GM18907 (cell line): Measurements from ENCODE around the gene HEBP2.
"Not testable (repeated sequence)": the region's sequence is repeated elsewhere in the genome, so short reads cannot be mapped to it uniquely, and the experiment has no call there.

Source experiments
- ATAC-seq: cut with Tn5 transposase; IDR thresholded peaks from one replicate; pipeline ENCODE4 v1.9.1; 2021; ENCODE audit warnings: mild to moderate bottlenecking, moderate library complexity; ENCODE audit not compliant: unreplicated experiment

HEBP2 gene

GRCh38 chr6:138422861-138423260, 18.8 kb downstream of the HEBP2 start:
- no peak for ATAC-seq

- no peak for ATAC-seq
Measured at GRCh38 chr6:138424004-138424904, 20.2 kb downstream of the HEBP2 start.

- not testable (repeated sequence) for ATAC-seq
Measured at GRCh38 chr6:138425256-138425655, 21.2 kb downstream of the HEBP2 start.

GRCh38 chr6:138426500-138427123, 22.6 kb downstream of the HEBP2 start:
- ATAC-seq, result no peak

GRCh38 chr6:138427701-138428100, 23.7 kb downstream of the HEBP2 start:
- ATAC-seq, result no peak

DNA sequence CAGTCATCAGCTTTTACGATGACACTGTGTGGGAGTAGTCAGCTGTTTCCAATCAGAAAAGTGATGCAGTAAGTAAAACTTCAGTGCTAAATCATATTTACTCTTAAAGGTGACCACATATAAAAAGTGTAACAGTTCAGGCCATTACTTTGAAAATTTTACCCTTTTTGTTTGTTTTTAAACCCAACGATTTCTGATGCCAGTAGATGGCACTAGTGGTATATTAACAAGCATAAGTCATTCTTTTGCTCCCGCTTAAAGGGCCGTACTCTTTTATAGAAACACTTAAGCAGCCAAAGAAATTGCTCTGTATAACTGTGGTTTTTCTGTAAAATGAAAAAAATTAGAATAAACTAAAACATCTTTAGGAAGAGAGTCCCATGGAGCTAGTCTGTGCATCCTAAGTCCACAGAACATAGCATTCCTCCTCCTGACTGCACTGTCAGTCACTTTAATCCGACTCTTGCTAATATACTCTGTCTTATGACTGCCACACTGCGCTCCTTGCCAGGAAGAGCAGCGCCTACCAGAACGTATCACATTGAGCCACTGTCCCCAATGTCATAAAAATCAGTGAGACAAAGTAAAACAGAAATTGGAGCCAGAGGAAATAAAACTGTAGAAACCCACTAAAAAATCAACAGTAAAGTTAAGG, 25.0 kb downstream of the HEBP2 start:
- ATAC-seq, result peak; percentile 46

GRCh38 chr6:138429761-138430160, 25.7 kb downstream of the HEBP2 start:
- ATAC-seq, result no peak

DNA sequence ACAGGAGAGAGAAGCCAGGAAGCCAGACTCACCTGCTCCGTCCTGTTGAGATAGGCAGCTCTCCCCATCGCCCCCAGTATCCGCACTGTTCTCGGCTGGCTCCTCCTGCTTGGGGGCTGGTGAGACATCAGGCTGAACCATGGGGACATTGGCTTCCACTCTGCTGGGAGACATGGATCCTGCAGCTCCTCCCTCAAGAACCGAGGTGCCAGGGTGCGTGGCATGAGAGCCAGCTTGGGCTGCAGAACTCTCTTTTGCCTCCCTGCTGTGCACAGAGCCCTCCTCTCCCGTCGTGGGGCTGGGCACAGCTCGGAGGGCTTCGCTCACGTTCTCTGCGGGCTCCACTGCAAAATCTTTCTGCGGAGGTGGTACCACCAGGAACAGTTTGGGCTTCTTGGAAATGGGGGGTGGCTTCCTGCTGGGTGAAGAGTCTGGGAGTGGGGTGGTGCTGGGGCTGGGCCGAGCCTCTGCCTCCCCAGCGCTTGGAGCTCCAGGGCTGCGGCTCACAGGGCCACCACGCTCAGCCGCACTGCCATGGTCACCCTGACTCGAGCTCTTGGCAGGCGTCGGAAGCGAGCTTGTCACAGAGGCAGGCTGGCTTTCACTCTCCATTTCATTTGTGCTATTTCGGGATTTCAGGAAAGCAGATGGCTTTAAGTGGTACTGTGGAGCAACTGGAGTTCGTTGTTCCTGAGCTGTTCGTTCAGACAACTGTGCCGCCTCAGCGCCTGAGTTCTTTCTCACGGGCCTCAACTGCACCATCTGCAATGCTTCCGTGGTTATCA, 26.5 kb downstream of the HEBP2 start:
- ATAC-seq, result no peak

GRCh38 chr6:138431256-138432062, 27.4 kb downstream of the HEBP2 start:
- no peak for ATAC-seq

DNA sequence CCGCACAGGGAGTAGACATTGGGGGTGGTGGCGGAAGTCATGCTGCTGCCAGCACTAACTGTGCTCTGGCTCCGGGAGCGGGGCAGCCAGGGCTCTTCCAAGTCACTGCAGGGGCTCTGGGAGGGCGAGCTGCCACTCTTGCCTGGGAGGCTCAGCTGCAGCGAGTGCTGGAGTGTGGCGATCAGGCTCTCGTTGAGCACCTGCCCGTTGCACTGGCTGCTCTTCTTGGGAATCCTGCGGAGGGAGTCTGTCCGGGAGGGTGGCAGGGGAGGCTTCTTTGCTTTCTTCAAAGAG, 28.0 kb downstream of the HEBP2 start:
- no peak for ATAC-seq

- no peak for ATAC-seq
Measured at GRCh38 chr6:138434096-138434495, 30.1 kb downstream of the HEBP2 start.

DNA sequence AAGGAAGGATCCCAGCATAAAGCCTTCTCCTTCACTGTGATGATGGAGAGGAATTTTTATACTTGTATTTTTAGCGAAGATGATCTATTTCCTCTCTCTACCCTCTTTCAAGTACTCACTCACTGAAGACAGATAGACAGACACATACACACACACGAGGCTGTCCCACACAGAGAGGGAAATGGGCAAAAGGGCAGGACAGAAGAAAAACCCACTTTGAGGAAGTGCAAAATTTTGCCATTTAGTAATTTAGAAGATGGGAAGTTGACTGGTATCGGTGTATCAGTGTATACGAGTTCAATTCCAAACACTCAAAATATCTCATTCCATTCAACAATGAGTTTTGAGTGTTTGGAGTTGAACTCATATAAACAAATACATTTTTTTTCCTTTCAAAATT, 30.9 kb downstream of the HEBP2 start:
- ATAC-seq, result no peak

- no peak for ATAC-seq
Measured at GRCh38 chr6:138439546-138439945, 35.5 kb downstream of the HEBP2 start.

- no peak for ATAC-seq
Measured at GRCh38 chr6:138440296-138440695, 36.3 kb downstream of the HEBP2 start.

- no peak for ATAC-seq
Measured at GRCh38 chr6:138440758-138441357, 36.8 kb downstream of the HEBP2 start.

- ATAC-seq, result no peak
Measured at GRCh38 chr6:138441965-138442364, 37.9 kb downstream of the HEBP2 start.

DNA sequence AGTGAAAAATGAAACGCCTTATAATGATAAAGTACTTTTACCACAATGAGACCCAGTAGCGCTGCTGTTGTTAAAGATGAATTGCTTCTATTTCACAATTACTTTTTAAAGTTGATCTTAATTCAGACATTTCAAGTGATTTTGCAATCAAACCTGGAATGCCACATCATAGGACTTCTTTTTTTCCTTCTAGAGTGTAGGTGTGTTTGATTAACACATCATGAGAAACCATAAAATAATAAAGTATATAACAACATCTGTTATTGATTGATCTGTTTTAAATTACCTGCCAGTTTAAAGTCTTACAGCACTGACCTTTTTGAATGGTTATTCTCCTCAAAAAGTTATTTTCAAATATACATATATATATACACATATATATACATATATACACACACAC, 38.6 kb downstream of the HEBP2 start:
- no peak for ATAC-seq

DNA sequence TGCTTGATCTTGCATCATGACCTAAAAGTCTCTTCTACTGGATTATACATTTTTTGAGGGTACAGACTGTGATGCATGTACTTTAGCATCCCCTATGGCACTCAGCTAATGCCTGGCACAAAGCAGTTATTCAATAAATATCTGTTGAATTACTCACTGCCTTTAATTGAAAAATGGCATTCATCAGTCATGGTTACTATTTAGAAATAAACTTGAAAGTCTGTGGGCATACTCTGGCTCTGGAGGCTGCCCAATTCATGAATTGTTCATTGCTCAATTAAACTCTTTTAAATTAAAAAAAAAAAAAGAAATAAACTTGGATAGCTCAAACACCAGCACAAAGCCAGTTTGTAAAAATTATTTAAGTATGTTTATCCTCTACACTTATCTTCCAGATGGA, 40.0 kb downstream of the HEBP2 start:
- no peak for ATAC-seq

- no peak for ATAC-seq
Measured at GRCh38 chr6:138446821-138447220, 42.8 kb downstream of the HEBP2 start.

- peak; percentile 68 for ATAC-seq
Measured at GRCh38 chr6:138450445-138450844, 46.4 kb downstream of the HEBP2 start.
